H1 (cell line): ENCODE data around the gene JAK2. TPM values are rescaled to one million over a fixed set of nuclear protein-coding genes. Genes with fewer than 3 reads are reported as not detected.

Experiments used
- CTCF ChIA-PET: fragments of 300-600 bp; sonication (Branson Sonifier 250); formaldehyde crosslinking; loops from one replicate; lab custom pipeline; 2021; ENCODE audit not compliant: partially characterized antibody; lab: Charles Lee
- POLR2A ChIA-PET: fragments of 300-600 bp; sonication (Branson Sonifier 250); formaldehyde crosslinking; loops from one replicate; lab custom pipeline; 2021; ENCODE audit warnings: inconsistent platforms; ENCODE audit not compliant: partially characterized antibody; lab: Charles Lee
- DNase-seq, 2 experiments: peaks; one replicate each; pipeline versions ENCODE4 v3.0.0 to v3.0.0-alpha.2; 2010 to 2022; ENCODE audit warnings: low spot score in 2 of 2, low read depth in 1 of 2, mixed read lengths in 1 of 2
- FAIRE-seq: peaks from 2 replicates; lab custom pipeline; 2011; peaks lifted over from hg19 to GRCh38; lab: Jason Lieb, UNC
- H2AFZ ChIP-seq: 2 replicates; pipeline ENCODE4 v1.8.1; 2012; ENCODE audit warnings: low read length, inconsistent platforms
- H2AK5ac ChIP-seq: 2 replicates; pipeline ENCODE4 v1.6.1; 2013; ENCODE audit warnings: low read depth, low read length
- H2BK120ac ChIP-seq: replicated peaks from 2 replicates; pipeline ENCODE3; 2013; ENCODE audit warnings: low read depth, low read length, inconsistent platforms
- H2BK12ac ChIP-seq: 2 replicates; pipeline ENCODE4 v1.6.1; 2013; ENCODE audit warnings: low read depth, low read length
- H2BK15ac ChIP-seq: 2 replicates; pipeline ENCODE4 v1.6.1; 2013; ENCODE audit warnings: low read length
- H2BK20ac ChIP-seq: 2 replicates; pipeline ENCODE4 v1.6.1; 2013; ENCODE audit warnings: low read length
- H2BK5ac ChIP-seq: 2 replicates; pipeline ENCODE4 v1.6.1; 2013; ENCODE audit warnings: low read depth, low read length
- H3K14ac ChIP-seq: 2 replicates; pipeline ENCODE4 v1.6.1; 2013; ENCODE audit warnings: inconsistent platforms; ENCODE audit not compliant: insufficient read length
- H3K18ac ChIP-seq: 2 replicates; pipeline ENCODE4 v1.6.1; 2013; ENCODE audit warnings: low read length; ENCODE audit errors: extremely low read depth
- H3K23ac ChIP-seq: 2 replicates; pipeline ENCODE4 v1.6.1; 2013; ENCODE audit warnings: inconsistent platforms; ENCODE audit not compliant: insufficient read length
- H3K23me2 ChIP-seq: 2 replicates; pipeline ENCODE4 v1.6.1; 2013; ENCODE audit warnings: low read depth, low read length
- H3K27ac ChIP-seq: 2 replicates; pipeline ENCODE4 v1.6.1; 2011; ENCODE audit warnings: low read depth, low read length, inconsistent platforms
- H3K27me3 ChIP-seq, 4 experiments: replicated peaks in 1 of 4; 1 replicate in 1 of 4; 2 replicates in 3 of 4; pipeline versions ENCODE4 v1.6.1 to v1.8.1; 2011 to 2013; ENCODE audit warnings: low read length in 3 of 4, mild to moderate bottlenecking in 3 of 4, inconsistent platforms in 2 of 4, mixed read lengths in 2 of 4, moderate library complexity in 1 of 4; ENCODE audit not compliant: control insufficient read depth in 3 of 4, insufficient read depth in 3 of 4; ENCODE audit errors: extremely low read depth in 1 of 4
- H3K36me3 ChIP-seq, 4 experiments: 2 replicates each; pipeline versions ENCODE4 v1.6.1 to v1.8.1; 2011 to 2013; ENCODE audit warnings: mild to moderate bottlenecking in 4 of 4, low read length in 3 of 4, moderate library complexity in 2 of 4, control low read depth in 1 of 4, inconsistent platforms in 1 of 4; ENCODE audit not compliant: insufficient read depth in 4 of 4, control insufficient read depth in 2 of 4
- H3K4ac ChIP-seq: replicated peaks from 2 replicates; pipeline ENCODE3; 2013; ENCODE audit warnings: low read length, low read depth, mixed read lengths, inconsistent platforms; ENCODE audit not compliant: insufficient read length
- H3K4me1 ChIP-seq, 4 experiments: replicated peaks in 1 of 4; 1 replicate in 1 of 4; 2 replicates in 3 of 4; pipeline versions ENCODE4 v1.6.1 to v1.8.1; 2011 to 2013; ENCODE audit warnings: low read length in 3 of 4, inconsistent platforms in 2 of 4, mixed read lengths in 1 of 4; ENCODE audit not compliant: insufficient read depth in 4 of 4, control insufficient read depth in 3 of 4
- H3K4me2 ChIP-seq, 2 experiments: 2 replicates each; pipeline versions ENCODE4 v1.6.1 to v1.8.1; 2011 to 2013; ENCODE audit warnings: low read depth in 2 of 2, low read length in 2 of 2, control low read depth in 1 of 2, inconsistent platforms in 1 of 2, mild to moderate bottlenecking in 1 of 2; ENCODE audit not compliant: insufficient read depth in 1 of 2
- H3K4me3 ChIP-seq, 4 experiments: fragments of 200-600, 300-600 bp in 1 of 4; sonication (generic), shearing (Covaris generic), sonication (Bioruptor Twin) in 1 of 4; 2 replicates each; pipeline versions ENCODE4 v1.5.1 to v1.8.1; 2011 to 2016; ENCODE audit warnings: low read length in 4 of 4, low read depth in 3 of 4, control low read depth in 2 of 4, inconsistent platforms in 2 of 4, mild to moderate bottlenecking in 2 of 4, mixed read lengths in 1 of 4, moderate library complexity in 1 of 4; ENCODE audit not compliant: insufficient read depth in 2 of 4; ENCODE audit errors: extremely low read depth in 1 of 4
- H3K56ac ChIP-seq: replicated peaks from 2 replicates; pipeline ENCODE3; 2013; ENCODE audit warnings: low read depth, mild to moderate bottlenecking, mixed read lengths, low read length, inconsistent platforms; ENCODE audit not compliant: insufficient read length
- H3K79me1 ChIP-seq: 2 replicates; pipeline ENCODE4 v1.6.1; 2013; ENCODE audit warnings: low read depth, low read length, control low read depth
- H3K79me2 ChIP-seq, 2 experiments: 2 replicates each; pipeline versions ENCODE4 v1.6.1 to v1.8.1; 2012 to 2013; ENCODE audit warnings: low read length in 2 of 2, mild to moderate bottlenecking in 2 of 2, inconsistent platforms in 1 of 2; ENCODE audit not compliant: insufficient read depth in 2 of 2, control insufficient read depth in 1 of 2
- H3K9ac ChIP-seq, 4 experiments: replicated peaks in 1 of 4; 1 replicate in 1 of 4; 2 replicates in 3 of 4; pipeline versions ENCODE4 v1.6.1 to v1.8.1; 2011 to 2013; ENCODE audit warnings: low read depth in 3 of 4, low read length in 3 of 4, control low read depth in 2 of 4, mild to moderate bottlenecking in 2 of 4, moderate library complexity in 2 of 4, inconsistent platforms in 1 of 4; ENCODE audit errors: extremely low read depth in 1 of 4
- H3K9me3 ChIP-seq, 2 experiments: 2 replicates each; pipeline versions ENCODE4 v1.6.1 to v1.8.1; 2012 to 2013; ENCODE audit warnings: mild to moderate bottlenecking in 2 of 2, moderate library complexity in 2 of 2, control low read depth in 1 of 2, inconsistent platforms in 1 of 2, low read depth in 1 of 2, low read length in 1 of 2, mixed read lengths in 1 of 2; ENCODE audit not compliant: insufficient read depth in 2 of 2
- H4K20me1 ChIP-seq, 2 experiments: replicated peaks in 1 of 2; 2 replicates each; pipeline versions ENCODE3 to v1.8.1; 2011 to 2013; ENCODE audit warnings: inconsistent platforms in 2 of 2, low read length in 2 of 2, mild to moderate bottlenecking in 1 of 2; ENCODE audit not compliant: insufficient read depth in 2 of 2, control insufficient read depth in 1 of 2
- H4K5ac ChIP-seq: 2 replicates; pipeline ENCODE4 v1.6.1; 2013; ENCODE audit warnings: low read length, low read depth, mixed read lengths, inconsistent platforms; ENCODE audit not compliant: insufficient read length
- H4K8ac ChIP-seq: 2 replicates; pipeline ENCODE4 v1.8.0; 2013; ENCODE audit warnings: mild to moderate bottlenecking, moderate library complexity, low read length, inconsistent platforms; ENCODE audit not compliant: insufficient read depth; ENCODE audit errors: extremely low read depth
- H4K91ac ChIP-seq: replicated peaks from 2 replicates; pipeline ENCODE3; 2013; ENCODE audit warnings: low read length, mixed read lengths, inconsistent platforms; ENCODE audit not compliant: insufficient read length
- ASH2L ChIP-seq: fragments of 200-600, 300-600 bp; sonication (generic); IDR thresholded peaks from one replicate; pipeline ENCODE4 v1.7.1; 2017; ENCODE audit warnings: low read length
- BRCA1 ChIP-seq: IDR thresholded peaks from 2 replicates; pipeline ENCODE4 v1.6.1; 2012; ENCODE audit warnings: low read depth, low read length, improper control_type of control experiment
- FOSL1 ChIP-seq: IDR thresholded peaks from 2 replicates; pipeline ENCODE4 v1.6.1; 2011; ENCODE audit warnings: mild to moderate bottlenecking, low read depth, low read length, moderate library complexity; ENCODE audit not compliant: insufficient read depth
- GABPA ChIP-seq: IDR thresholded peaks from 2 replicates; pipeline ENCODE4 v1.6.1; 2011; ENCODE audit warnings: mild to moderate bottlenecking, low read length, moderate library complexity, borderline replicate concordance; ENCODE audit not compliant: insufficient read depth
- MAFK ChIP-seq: IDR thresholded peaks from 2 replicates; pipeline ENCODE4 v1.6.1; 2012; ENCODE audit warnings: low read depth, mild to moderate bottlenecking, improper control_type of control experiment, low read length
- MAX ChIP-seq: IDR thresholded peaks from 2 replicates; pipeline ENCODE4 v1.6.1; 2012; ENCODE audit warnings: inconsistent platforms
- WGBS, 2 experiments: shearing (Covaris generic) in 1 of 2; methylation state at CpG; one replicate each; pipeline versions ENCODE4 v1.1.6 to v1.1.7; 2013 to 2015; ENCODE audit warnings: low lambda C conversion rate in 2 of 2, mixed read lengths in 2 of 2, inconsistent platforms in 1 of 2, low coverage in 1 of 2, missing lambda C conversion rate in 1 of 2; ENCODE audit not compliant: insufficient replicate concordance in 2 of 2, insufficient coverage in 1 of 2, insufficient read length in 1 of 2; ENCODE audit errors: extremely low coverage in 1 of 2, missing lambda C conversion rate in 1 of 2; 5-methylcytosine and 5-hydroxymethylcytosine counted together
- polyA plus RNA-seq, 7 experiments: library from polyadenylated mRNA; depleted of rRNA in 3 of 7; stranded (reverse) in 5 of 7; unstranded in 2 of 7; fragments of >200 nt in 5 of 7; fragments of 200-250 nt in 2 of 7; gene quantifications; 1 replicate in 5 of 7; 2 replicates in 1 of 7; 4 replicates in 1 of 7; pipeline versions ENCODE4 v1.2.1 to v1.2.3, GENCODE V29; 2011 to 2013; ENCODE audit warnings: missing spikeins in 2 of 7, mixed read lengths in 2 of 7
- total RNA-seq: library from RNA; stranded (reverse); fragmentation: NEBNext Ultra II Directional; extraction: Animal tissue kit (Norgen Biotek cat#: 25700); gene quantifications from 2 replicates; pipeline ENCODE4 v1.2.1, GENCODE V29; 2021

JAK2 gene
- total and polyA plus RNA-seq, 2 of the 8 experiments (the other 6 are each of a cell fraction or from before 2014, with no cell fraction given), result 0.50 to 2.1 TPM

GRCh38 chr9:4973902-4974301, 11.2 kb upstream of the JAK2 start:
- no peak overlapping the region for H3K4me3 ChIP-seq
- no peak overlapping the region for H3K4ac ChIP-seq
- H2BK120ac ChIP-seq, result no peak overlapping the region
- no peak overlapping the region for H3K14ac ChIP-seq
- H4K20me1 ChIP-seq, result no peaks in the 10 kb centered on the region
- no peak overlapping the region for H4K5ac ChIP-seq
- H4K91ac ChIP-seq, result no peak overlapping the region
- H3K23ac ChIP-seq, result no peak overlapping the region
- CTCF ChIA-PET, result no interaction called here
- no peak overlapping the region for H2BK15ac ChIP-seq
- H4K8ac ChIP-seq, result no peak overlapping the region
- H3K23me2 ChIP-seq, result no peaks in the 10 kb centered on the region
- H3K27me3 ChIP-seq, result no peaks in the 10 kb centered on the region
- H2BK20ac ChIP-seq, result no peak overlapping the region
- H3K4me2 ChIP-seq, result no peak overlapping the region
- TF ChIP-seq FOSL1 (no peak), MAX (no peak), GABPA (no peak), ASH2L (no peak), BRCA1 (no peak), MAFK (no peak)
- TF ChIP-seq, all 59 proteins: peak for 0
- DNase-seq, result no peak
- Histone ChIP-seq H3K56ac (no peak overlapping the region), H3K27ac (no peak overlapping the region), H3K9ac (no peak overlapping the region), H2BK12ac (no peak overlapping the region), H3K4me1 (no peaks in the 10 kb centered on the region), H2AK5ac (no peak overlapping the region), H3K79me1 (no peaks in the 10 kb centered on the region), H2AFZ (no peak overlapping the region), H2BK5ac (no peak overlapping the region), H3K18ac (no peak overlapping the region), H3K79me2 (no peaks in the 10 kb centered on the region), H3K9me3 (no peaks in the 10 kb centered on the region), H3K36me3 (no peaks in the 10 kb centered on the region)
- POLR2A ChIA-PET, result interaction anchor here (1.6 kb wide), 1 partner anchor 11 kb away, joined by 3 read pairs; the partner anchor contains the start of gene JAK2
- WGBS, 2 experiments, result 87% methylated on average over 1 of the region's 1 CpG; no CpG with 5 or more reads in 1 of the 2 experiments
- FAIRE-seq, result no peak
